Astrocyte of the cerebellum (primary cell): ENCODE measurements around the gene C10orf105.

Experiments used
- DNase-seq: peaks from one replicate; pipeline ENCODE4 v3.0.0-alpha.2; 2011; ENCODE audit warnings: low read depth
- H3K4me3 ChIP-seq: 2 replicates; pipeline ENCODE4 v1.5.1; 2011; ENCODE audit warnings: mild to moderate bottlenecking, low read depth, low read length, moderate library complexity
- in situ Hi-C: cut with HindIII; loops from 2 replicates; pipeline ENCODE4 v1.10.0; 2017; ENCODE audit warnings: low sequenced_read_pairs
- TF ChIP-seq, protein P1 (sequence below): IDR thresholded peaks from 2 replicates; pipeline ENCODE4 v1.5.1; 2012; ENCODE audit warnings: low read length, low read depth, moderate library complexity, mild to moderate bottlenecking; ENCODE audit errors: missing control alignments

C10orf105 gene

GRCh38 chr10:71687480-71687879 is 32.1 kb downstream of the C10orf105 start:
- H3K4me3 ChIP-seq = no peak overlapping the region
- in situ Hi-C loops = no loop called here
- TF ChIP-seq, protein P1, sequence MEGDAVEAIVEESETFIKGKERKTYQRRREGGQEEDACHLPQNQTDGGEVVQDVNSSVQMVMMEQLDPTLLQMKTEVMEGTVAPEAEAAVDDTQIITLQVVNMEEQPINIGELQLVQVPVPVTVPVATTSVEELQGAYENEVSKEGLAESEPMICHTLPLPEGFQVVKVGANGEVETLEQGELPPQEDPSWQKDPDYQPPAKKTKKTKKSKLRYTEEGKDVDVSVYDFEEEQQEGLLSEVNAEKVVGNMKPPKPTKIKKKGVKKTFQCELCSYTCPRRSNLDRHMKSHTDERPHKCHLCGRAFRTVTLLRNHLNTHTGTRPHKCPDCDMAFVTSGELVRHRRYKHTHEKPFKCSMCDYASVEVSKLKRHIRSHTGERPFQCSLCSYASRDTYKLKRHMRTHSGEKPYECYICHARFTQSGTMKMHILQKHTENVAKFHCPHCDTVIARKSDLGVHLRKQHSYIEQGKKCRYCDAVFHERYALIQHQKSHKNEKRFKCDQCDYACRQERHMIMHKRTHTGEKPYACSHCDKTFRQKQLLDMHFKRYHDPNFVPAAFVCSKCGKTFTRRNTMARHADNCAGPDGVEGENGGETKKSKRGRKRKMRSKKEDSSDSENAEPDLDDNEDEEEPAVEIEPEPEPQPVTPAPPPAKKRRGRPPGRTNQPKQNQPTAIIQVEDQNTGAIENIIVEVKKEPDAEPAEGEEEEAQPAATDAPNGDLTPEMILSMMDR = no peak
- no peak for DNase-seq

DNA sequence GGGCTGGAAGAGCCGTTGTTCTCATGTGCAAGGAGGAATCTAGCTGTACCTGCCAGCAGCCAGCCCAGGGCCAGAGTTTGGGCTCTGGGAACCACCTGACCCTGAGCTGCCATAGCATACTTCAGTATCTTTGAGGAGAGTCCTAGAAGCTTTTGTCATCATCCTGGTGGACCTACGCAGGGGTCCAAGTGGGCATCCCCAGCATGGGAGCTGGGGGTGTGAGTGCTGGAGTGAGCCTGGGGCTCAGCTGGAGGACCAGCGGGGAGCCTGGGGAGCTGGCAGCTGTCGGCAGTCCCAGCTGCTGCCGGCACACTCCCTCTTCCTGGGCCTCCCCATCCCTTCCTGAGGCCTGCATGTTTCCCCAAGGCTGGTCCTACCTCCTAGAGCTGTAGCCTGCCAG is 32.5 kb downstream of the C10orf105 start:
- DNase-seq = no peak
- TF ChIP-seq, protein P1 = no peak
- in situ Hi-C loops = no loop called here
- H3K4me3 ChIP-seq = no peak overlapping the region

GRCh38 chr10:71685554-71686232 is 33.9 kb downstream of the C10orf105 start:
- TF ChIP-seq, protein P1 = no peak
- in situ Hi-C loops = no loop called here
- H3K4me3 ChIP-seq = no peak overlapping the region
- DNase-seq = no peak

DNA sequence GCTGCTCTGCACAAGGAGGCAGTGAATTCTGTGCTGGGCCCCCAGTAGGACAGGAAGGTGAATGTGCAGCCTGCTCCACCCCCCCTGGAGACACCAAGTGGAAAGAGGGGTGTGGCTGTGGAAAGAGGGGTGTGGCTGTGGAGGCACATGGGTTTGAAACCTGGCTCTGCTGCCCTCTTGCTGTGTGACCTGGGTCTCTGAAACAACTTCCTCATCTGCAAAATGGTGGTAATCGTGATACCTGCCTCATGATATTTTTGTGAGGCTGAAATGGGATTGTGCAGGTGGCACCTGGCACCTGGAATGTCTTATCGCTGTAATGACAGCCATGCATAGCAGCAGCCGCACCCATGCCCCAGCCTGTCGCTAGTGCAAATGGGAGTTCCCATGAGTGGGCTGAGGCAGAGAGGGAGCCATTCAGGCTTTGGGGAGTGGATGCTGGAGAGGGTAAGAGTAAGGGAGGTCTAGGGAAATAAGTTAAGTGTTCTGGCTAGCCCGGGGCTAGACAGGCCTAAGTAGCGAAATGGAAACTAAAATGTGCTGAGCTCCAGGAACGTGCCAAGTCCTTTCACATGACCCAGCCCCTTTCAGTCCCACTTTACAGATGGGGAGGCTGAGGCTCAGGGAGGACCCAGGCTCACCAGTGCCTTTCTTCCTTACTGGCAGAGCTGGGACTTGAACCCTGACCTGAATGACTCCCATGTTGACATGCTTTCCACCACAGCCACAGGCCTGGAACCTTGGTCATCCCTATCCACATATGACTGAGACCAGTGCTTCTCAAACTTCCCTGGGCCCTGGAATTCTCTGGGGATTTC is 35.0 kb downstream of the C10orf105 start:
- in situ Hi-C loops = no loop called here
- no peak for DNase-seq
- TF ChIP-seq, protein P1 = no peak

DNA sequence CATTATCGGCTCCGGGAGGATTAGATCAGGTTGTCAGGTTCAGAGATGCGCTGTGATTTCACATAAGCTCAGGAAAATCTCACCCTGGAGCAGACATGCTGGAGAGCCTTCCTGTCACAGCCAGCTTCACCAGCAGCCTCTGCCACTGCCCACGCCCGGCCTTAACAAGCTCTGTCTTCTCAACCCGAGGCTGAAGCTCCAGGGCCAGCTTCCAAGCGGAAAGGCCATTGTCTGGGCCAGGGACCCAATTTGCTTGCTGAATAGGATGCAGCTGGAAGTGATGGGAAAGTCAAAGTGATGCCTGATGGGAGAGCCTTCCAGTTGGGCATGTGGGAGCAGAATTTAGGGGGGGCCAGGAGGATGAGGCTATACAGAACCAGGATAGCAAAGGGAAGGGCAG is 36.3 kb downstream of the C10orf105 start:
- no peak for DNase-seq
- in situ Hi-C loops = no loop called here
- TF ChIP-seq, protein P1 = no peak
- H3K4me3 ChIP-seq = no peak overlapping the region

More for the DNA sequence above, 35.0 kb downstream of the C10orf105 start:
- H3K4me3 ChIP-seq = no peak overlapping the region

GRCh38 chr10:71681977-71682376 is 37.6 kb downstream of the C10orf105 start:
- in situ Hi-C loops = no loop called here
- DNase-seq = no peak
- H3K4me3 ChIP-seq = no peak overlapping the region
- TF ChIP-seq, protein P1 = no peak
